ENCODE measurements around the gene WFS1. TPM values are rescaled to one million over a fixed set of nuclear protein-coding genes. Genes with fewer than 3 reads are reported as not detected.

The WFS1 gene
- polyA plus RNA-seq, 4 donors: 22.9 to 29.4 (median 27.2) TPM

- DNase-seq (ENCODE audit: low read depth in 4 of 4, low spot score in 3 of 4): no peak
Observed at GRCh38 chr4:6256141-6256540, 13.5 kb upstream of the WFS1 start.

DNA sequence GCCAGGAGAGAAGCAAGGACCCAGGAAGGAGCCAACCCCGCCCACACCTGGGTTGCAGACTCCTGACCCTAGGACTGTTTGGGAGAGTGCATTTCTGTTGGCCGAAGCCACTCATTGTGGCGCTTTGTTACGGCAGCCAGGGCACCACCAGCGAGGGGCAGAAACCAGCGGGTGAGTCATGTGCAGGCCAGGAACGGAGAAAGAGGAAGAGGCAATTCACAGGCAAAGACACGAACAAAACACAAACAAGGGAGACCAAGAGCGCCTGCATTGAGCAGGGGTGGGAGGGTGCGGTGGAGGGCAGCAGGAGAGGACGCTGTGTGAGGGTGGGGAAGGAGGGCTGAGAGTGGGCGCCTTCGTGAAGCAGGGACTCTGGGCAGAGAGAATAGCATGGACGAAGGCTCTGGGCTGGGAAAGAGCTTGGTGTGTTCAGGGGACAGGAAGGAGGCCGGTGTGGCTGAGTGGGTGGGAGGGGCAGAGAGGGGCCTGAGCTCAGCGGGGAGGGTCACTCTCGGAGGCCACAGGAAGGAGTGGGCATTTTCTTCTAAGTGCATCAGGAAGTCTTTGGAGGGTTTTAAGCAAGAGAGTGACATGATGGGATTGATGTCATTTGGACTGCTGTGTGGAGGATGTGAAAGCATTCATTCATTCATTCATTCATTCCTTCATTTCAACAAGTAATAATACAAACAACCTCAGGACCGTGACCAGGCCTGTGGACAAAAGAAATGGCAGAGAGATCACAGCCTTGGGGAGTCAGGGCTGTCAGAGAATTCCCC is 12.2 kb upstream of the WFS1 start:
- DNase-seq (ENCODE audit: low read depth in 4 of 4, low spot score in 3 of 4): no peak

GRCh38 chr4:6258026-6258360 is 11.7 kb upstream of the WFS1 start:
- DNase-seq (ENCODE audit: low read depth in 4 of 4, low spot score in 3 of 4): no peak

- no peak for DNase-seq (ENCODE audit: low read depth in 4 of 4, low spot score in 3 of 4)
Observed at GRCh38 chr4:6258741-6259140, 10.9 kb upstream of the WFS1 start.

DNA sequence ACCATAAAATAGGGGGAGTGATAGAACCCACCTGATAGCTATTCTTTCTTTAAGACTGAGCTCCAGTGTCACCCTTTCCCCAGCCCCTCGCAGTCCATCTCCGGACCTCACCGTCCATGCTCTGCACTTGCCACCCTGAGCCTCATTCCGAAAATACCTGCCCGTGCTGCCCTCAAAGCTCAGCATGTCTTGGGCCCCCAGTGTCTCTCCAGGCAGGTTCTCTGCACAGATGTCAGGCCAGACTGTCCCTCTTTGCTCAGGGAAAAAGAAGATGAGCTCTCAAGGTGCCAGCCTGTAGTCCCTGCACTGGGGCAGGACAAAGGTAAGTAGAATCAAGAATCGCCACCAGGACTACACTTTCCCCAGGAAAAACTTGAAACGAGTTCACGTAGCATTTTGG is 9.8 kb upstream of the WFS1 start:
- no peak for DNase-seq (ENCODE audit: low read depth in 4 of 4, low spot score in 3 of 4)

DNA sequence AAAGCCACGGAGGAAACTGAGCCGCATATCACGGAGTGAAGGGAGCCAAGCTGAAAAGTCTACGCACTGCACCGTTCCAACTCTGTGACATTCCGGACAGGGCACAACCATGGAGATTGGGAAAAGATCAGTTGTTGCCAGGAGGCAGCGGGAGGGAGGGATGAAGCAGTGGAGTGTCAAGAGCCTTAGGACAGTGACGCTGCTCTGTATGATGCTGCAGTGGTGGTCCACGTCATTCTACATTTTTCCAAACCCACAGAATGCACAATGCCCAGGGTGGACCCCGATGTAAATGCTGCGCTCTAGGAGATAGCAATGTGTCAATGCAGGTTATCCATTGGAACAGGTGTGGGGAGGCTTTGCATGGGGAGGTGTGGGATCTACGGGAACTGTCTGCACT is 7.5 kb upstream of the WFS1 start:
- no peak for DNase-seq (ENCODE audit: low read depth in 4 of 4, low spot score in 3 of 4)

- DNase-seq (ENCODE audit: low read depth in 4 of 4, low spot score in 3 of 4): no peak
Observed at GRCh38 chr4:6262847-6263487, 6.7 kb upstream of the WFS1 start.

GRCh38 chr4:6263526-6264224 is 6.0 kb upstream of the WFS1 start:
- DNase-seq (ENCODE audit: low read depth in 4 of 4, low spot score in 3 of 4): no peak

- DNase-seq (ENCODE audit: low read depth in 4 of 4, low spot score in 3 of 4): no peak
Observed at GRCh38 chr4:6264225-6264540, 5.5 kb upstream of the WFS1 start.

DNA sequence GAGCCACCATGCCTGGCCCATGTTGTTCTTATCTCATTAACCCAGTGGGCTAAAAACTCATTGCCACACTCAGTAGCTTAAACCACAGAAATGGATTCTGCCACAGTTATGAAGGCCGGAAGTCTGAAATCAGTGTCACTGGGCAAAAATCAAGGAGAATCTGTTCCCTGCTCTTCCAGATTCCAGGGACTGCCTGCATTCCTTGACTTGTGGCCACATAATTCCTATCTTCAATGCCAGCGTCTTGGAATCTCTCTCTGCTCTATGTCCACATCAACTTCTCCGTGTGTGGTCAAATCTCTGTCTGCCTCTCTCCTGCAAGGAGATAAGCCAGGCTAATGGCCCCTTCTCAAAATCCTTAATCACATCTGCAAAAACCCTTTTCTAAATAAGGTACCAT is 4.1 kb upstream of the WFS1 start:
- no peak for DNase-seq (ENCODE audit: low read depth in 4 of 4, low spot score in 3 of 4)

DNA sequence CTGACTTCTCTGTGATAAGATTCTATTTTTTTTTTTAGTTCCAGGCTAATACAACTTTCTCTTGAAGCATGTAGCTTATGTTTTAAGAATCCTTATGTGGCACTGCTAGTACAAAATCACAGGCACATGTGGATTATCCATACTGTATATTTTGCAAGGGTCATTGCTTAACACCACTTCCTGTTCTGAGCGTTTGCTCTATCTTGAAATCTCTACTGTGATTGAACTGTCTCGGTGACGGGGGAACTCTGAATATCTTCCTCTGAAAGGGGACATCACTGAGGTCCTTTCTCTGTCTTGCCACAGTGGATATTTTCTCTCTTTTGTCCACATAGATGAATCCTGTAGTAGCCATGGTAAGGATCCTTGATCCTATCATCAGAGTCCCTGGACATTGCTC is 2.1 kb upstream of the WFS1 start:
- DNase-seq (ENCODE audit: low read depth in 4 of 4, low spot score in 3 of 4): no peak

DNA sequence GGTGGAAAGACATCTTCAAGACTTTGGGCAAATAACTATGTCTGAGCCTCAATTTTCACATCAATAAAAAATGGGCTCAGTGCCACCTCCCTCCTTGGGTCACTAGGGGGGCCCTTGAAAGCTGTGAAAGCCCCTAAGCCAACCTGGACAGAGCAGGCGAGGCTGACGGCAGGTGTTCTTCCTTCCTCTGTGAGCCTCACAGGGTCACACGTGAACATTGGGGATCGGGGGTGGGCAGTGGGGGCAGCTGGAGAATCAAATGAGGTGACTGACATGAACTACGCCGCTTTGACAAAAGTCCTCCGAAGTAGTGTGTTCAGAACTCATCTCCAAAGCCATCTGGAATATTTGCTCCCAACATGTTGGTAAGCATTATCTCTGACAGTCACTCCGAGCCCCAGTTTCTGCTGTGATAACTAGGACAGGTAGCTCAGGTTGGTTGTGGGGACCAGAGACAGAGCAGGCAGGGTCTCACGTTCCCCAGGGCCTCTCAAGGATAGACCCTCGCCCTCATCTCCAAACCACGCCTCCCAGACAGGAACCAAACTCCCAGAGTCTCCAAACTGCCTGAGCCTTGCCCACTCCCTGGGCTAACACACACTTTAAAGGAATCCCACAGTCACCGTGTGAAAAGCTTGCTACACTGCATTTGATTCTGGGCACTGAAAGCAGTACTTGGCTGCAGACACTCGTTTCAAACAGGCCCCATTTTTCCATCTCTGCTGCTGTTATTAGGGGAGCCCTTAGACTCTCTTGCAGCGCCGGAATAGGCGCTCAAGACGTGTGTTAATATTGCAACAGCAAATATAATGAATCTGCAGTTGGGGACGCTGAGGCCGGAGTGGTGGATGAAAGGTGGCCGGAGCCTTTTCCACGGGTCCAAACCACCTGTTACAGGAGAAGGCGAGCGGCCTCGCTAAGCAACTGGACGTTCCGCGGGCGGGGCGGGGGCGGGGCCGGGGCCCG is 717 bp upstream of the WFS1 start:
- no peak for DNase-seq (ENCODE audit: low read depth in 4 of 4, low spot score in 3 of 4)

DNA sequence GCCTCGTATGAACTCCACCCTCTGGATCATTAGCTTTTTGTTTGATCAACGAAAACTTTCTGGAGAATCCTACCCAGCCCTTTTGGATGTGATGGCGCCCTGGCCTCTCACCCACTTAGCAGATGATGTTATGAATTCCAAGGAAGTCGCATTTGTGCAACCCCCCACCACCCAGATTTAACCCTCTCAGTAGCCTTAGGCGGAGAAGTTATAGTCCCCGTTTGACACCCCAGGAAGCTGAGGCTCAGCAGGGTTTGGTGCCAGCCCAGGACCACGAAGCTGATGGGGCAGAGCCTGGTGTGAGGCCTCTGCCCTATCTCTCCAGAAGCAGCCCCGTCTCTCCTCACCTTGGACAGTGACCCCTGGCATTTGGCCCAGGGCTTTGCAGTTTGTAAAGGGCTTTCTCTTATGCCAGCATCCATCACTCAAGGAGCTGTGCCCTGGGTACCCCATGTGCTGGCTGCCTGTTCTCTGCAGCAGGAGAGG is 1.0 kb downstream of the WFS1 start:
- DNase-seq (ENCODE audit: low read depth in 4 of 4, low spot score in 3 of 4): no peak

DNA sequence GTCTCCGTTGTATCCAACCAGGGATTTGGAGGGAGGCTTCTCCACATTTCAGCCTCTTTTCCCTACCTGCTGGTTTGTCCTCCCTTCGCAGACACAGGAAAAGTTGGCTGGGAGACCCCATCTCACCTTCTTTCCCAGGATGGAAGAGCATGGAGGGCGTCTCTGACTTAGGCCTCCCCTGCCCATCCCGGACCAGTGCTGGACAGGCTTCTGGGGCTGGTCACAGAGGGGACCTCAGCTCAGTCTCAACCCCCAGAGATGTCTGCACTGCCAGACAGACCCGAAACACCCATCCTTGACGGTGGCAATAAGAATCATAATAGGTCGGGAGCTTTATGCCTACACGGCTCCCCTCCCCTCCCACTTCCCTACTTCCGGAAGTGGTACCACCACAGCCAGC is 1.6 kb downstream of the WFS1 start:
- DNase-seq (ENCODE audit: low read depth in 4 of 4, low spot score in 3 of 4): no peak

DNA sequence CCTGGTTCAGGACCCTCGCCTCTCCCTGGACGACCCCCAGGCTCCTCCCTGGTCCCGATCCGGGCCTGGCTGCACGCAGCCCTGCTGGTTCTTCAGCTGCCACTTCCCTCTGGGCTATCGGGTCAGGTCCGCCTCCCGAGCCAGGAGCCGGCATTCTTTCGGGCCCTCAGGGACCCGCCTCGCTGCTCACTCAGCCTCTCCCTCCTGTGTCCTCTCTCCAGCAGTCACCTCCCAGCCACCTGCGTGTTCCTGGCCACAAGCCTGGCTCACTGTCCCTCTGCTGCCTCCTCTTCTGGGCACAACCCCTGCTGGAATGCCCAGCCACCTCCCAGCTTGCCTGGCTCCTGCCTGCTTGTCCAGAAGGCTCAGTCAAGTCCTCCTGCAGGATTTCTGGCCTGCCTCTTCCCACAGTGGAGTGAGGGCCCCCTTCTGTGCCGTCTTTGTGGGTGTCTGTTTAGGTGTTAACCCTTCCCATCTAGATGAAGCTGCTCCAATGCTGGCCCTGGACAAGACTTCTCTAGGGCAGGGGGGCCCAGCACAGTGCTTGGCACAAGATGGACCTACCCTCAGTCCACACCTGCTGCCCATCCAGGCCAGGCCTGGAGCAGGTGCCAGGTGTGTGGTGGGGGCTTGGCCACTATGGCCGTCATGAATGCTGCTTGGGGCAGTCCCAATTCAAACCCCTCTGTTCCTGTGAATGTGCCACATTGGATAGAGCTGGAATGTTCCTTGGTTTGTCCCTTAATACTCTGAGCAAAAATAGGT is 2.2 kb downstream of the WFS1 start:
- DNase-seq (ENCODE audit: low read depth in 4 of 4, low spot score in 3 of 4): no peak

DNA sequence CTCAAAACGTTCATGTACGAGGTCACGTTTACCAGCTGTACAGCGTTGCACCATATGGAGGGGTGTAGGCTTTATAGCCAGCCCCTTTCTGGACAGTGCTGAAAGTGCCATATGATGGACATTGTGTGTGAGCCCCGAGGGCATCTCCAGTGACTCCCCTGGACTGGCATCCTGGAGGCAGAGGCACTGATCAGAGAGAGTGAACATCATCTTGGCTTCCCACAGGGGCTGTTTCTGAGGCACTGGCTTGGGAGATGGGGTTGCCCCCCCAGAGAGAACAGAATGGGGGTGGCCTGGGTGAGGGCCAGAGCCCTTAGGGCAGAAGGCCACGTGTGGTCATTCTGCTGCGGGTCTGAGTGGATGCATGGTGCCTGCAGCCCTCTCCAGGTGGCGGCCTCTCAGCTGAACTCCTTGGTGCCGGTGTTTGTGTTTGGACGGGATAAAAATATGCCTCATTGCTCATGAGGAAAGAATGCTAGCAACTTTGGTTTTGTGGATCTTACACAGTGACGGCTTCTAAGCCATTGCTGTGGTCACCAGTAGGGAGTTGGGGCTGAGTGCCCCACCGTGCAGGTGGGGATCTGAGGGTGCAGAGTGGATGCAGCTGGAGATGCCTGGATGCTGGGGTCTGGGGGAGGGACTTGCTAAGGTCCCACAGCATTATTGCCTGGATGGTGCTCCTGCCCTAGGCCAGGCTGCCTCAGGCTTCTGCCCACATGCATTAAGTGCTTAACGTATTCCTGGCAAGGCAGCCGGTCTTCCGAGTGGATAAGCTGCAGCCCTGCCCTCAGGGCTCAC is 3.4 kb downstream of the WFS1 start:
- DNase-seq (ENCODE audit: low read depth in 4 of 4, low spot score in 3 of 4): no peak

GRCh38 chr4:6273661-6273990 is 4.0 kb downstream of the WFS1 start:
- DNase-seq (ENCODE audit: low read depth in 4 of 4, low spot score in 3 of 4): no peak

DNA sequence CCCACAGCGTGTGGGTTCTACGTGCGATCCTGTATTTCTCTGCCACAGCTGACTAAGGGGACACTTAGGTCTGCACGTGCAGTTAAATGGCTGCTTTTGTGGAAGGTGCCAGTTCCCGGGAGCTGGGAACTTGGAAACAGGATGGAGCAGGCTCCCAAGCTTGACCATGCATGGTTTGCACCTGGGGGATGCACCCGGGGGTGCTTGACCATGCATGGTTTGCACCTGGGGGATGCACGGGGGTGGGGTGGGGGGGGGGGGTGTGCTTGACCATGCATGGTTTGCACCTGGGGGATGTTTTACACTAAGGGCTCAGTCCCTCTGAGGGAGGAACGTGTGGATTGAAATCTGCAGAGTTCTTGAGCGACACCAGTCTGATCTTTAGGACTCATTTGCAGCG is 5.7 kb downstream of the WFS1 start:
- DNase-seq (ENCODE audit: low read depth in 4 of 4, low spot score in 3 of 4): no peak
